GM06990 (cell line): ENCODE data around the gene CD1D.
A peak's percentile ranks its signal among the peaks of the same experiment; 100 is the strongest.

Source experiments
- DNase-seq: peaks from one replicate; pipeline ENCODE4 v3.0.0-alpha.2; 2011; ENCODE audit not compliant: insufficient read length; ENCODE audit errors: extremely low read depth
- H3K27me3 ChIP-seq: replicated peaks from 2 replicates; pipeline ENCODE4 v1.6.0; 2011; ENCODE audit warnings: low read length; ENCODE audit not compliant: control insufficient read depth, insufficient read depth
- H3K36me3 ChIP-seq: 2 replicates; pipeline ENCODE4 v1.5.1; 2011; ENCODE audit warnings: low read length; ENCODE audit not compliant: control insufficient read depth, insufficient read depth
- H3K4me3 ChIP-seq: replicated peaks from 2 replicates; pipeline ENCODE4 v1.5.1; 2011; ENCODE audit warnings: low read depth, mild to moderate bottlenecking, control low read depth, low read length
- TF ChIP-seq, protein P1 (sequence below): IDR thresholded peaks from 2 replicates; pipeline ENCODE4 v1.5.1; 2011; ENCODE audit warnings: low read length, control low read depth, mild to moderate bottlenecking, inconsistent platforms; ENCODE audit not compliant: insufficient read depth, poor library complexity, severe bottlenecking

CD1D gene

DNA sequence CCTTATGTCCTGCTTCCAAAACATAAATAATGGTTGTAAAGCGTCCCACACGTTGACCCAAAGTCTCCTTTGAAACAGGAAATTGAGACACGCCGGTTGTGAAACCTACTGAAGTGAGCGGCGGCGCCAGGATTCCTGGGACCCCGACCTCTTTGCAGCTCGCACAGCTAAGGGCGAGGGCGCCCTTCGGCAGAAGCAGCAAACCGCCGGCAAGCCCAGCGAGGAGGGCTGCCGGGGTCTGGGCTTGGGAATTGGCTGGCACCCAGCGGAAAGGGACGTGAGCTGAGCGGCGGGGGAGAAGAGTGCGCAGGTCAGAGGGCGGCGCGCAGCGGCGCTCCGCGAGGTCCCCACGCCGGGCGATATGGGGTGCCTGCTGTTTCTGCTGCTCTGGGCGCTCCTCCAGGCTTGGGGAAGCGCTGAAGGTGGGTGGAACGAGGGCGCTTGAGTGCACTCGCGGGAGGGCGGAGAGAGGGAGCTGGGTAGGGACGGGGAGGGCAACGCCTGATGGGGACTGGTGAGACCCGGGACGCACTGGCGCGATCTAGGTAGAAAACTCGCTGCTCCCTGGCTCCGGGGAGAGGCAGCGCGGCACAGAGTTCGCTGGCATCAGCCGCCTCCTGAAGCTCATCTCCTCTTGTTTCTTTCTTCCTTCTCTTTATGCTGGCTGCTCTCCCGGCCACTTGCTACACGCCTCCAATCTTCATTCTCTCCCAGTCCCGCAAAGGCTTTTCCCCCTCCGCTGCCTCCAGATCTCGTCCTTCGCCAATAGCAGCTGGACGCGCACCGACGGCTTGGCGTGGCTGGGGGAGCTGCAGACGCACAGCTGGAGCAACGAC lies at the start of gene CD1D:
Gene CD1D, plus strand, starts transcription at position 155 of the 836 bp plus-strand sequence. Its CDS starts 207 bp downstream, at position 362.
- H3K27me3 ChIP-seq = peaks cover 7% of the 10 kb centered on the region
- H3K4me3 ChIP-seq = peak within 1 kb of the TSS; percentile 35
- DNase-seq = peak; percentile 57
- no peaks in the 10 kb centered on the region for H3K36me3 ChIP-seq
- TF ChIP-seq, protein P1, sequence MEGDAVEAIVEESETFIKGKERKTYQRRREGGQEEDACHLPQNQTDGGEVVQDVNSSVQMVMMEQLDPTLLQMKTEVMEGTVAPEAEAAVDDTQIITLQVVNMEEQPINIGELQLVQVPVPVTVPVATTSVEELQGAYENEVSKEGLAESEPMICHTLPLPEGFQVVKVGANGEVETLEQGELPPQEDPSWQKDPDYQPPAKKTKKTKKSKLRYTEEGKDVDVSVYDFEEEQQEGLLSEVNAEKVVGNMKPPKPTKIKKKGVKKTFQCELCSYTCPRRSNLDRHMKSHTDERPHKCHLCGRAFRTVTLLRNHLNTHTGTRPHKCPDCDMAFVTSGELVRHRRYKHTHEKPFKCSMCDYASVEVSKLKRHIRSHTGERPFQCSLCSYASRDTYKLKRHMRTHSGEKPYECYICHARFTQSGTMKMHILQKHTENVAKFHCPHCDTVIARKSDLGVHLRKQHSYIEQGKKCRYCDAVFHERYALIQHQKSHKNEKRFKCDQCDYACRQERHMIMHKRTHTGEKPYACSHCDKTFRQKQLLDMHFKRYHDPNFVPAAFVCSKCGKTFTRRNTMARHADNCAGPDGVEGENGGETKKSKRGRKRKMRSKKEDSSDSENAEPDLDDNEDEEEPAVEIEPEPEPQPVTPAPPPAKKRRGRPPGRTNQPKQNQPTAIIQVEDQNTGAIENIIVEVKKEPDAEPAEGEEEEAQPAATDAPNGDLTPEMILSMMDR = no peak

DNA sequence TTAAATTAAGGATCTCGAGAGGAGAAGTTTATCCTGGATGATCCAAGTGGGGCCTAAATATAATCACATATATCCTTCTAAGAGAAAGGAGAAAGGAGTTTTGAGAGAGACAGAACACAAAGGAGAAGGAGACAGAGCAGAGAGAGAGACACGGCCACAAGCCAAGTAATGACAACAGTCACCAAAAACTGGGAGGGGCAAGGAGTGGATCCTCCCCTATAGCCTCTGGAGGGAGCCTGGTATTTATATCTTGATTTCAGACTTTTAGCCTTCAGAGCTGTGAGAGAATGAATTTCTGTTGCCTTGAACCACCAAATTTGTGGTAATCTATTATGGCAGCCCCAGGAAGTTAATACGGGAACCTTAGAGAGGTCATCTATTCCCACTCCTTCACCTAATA lies 49.5 kb upstream of the CD1D start:
- TF ChIP-seq, protein P1 = no peak
- Histone ChIP-seq H3K27me3 (no peaks in the 10 kb centered on the region; the same call in 1 of the 2 replicates), H3K36me3 (no peaks in the 10 kb centered on the region), H3K4me3 (no peak overlapping the region)
- DNase-seq = no peak

DNA sequence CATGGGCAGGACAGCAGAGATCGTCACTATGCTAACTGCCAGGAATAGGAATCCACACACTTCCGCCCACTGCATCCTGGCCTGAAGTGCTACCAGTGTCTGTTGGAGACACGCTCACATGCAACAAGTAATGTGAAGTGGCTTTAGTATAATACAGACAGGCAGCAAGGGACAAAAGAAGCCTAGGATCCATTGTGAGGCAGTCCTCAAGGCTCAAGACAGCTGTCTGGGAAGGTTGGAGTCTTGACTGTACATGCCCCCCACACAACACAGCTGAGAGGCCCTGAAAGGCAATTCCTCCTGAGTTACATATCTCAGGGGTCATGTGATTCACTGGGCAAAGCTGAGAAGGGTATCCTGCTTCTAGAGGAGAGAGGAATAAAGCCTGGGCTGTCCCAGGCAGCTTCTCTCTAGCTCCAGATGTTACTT lies 39.9 kb upstream of the CD1D start:
- Histone ChIP-seq H3K36me3 (no peaks in the 10 kb centered on the region), H3K27me3 (peaks cover 2% of the 10 kb centered on the region; the same call in 1 of the 2 replicates), H3K4me3 (no peak overlapping the region)
- no peak for DNase-seq
- TF ChIP-seq, protein P1 = no peak

DNA sequence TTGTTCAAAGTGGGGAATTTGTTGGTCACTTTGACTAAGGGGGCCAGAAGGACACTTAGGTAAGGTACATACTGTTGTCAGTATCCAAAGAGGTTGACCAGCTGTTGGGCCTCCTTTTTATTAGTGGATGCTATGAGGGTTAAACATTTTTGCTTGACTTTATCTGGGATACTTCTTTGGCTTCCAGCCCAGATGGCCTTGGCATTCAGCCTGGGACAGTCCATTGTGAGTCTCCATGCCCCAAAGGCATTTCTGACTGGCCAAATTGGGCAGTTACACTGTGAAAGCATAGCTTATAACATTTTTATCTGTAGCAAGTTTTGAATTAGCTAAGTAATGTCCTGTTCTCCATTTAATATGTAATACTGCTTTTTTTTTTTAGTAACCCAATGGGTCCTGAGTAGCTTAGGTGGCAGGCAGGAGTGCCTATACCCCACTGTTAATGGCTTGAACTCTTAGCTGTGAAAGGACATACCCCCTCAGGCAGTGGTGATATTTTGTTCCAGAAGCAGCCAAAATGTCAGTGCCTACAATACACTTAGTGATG lies 35.4 kb upstream of the CD1D start:
- DNase-seq = no peak
- peaks cover 2% of the 10 kb centered on the region; the same call in 1 of the 2 replicates for H3K27me3 ChIP-seq
- no peaks in the 10 kb centered on the region for H3K36me3 ChIP-seq
- TF ChIP-seq, protein P1 = no peak
- no peak overlapping the region for H3K4me3 ChIP-seq

DNA sequence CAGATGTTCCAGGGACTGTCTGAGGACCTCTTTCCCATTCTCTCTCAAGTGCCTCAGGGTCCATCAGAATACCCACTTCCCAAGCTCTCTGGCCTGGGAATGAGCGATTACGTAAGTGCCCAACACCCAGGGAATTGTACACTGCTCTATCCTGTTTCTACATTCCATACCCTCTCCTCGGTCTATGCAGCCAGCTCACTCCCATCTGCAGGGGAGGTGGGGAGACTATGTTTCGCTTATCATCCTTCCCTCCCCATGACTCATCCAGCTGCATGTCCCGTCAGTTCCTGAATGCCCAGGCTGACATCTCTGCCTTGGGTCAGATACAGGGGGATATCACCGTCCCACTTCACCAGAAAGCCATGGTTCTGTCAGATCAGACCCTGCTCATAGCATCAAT lies 34.5 kb upstream of the CD1D start:
- Histone ChIP-seq H3K27me3 (no peaks in the 10 kb centered on the region), H3K4me3 (no peak overlapping the region), H3K36me3 (no peaks in the 10 kb centered on the region)
- TF ChIP-seq, protein P1 = no peak
- DNase-seq = no peak
